A673 (cell line): ENCODE results near the gene GALNT6. TPM values are rescaled to one million over a fixed set of nuclear protein-coding genes. Genes with fewer than 3 reads are reported as not detected.
"Not testable (repeated sequence)": the region's sequence is repeated elsewhere in the genome, so short reads cannot be mapped to it uniquely, and the experiment has no call there.

Experiments
- BruUV-seq: library from RNA; stranded (reverse); fragments of 400-500 nt; replicated peaks from 2 replicates; lab custom pipeline; 2021; lab: Mats Ljungman, UMichigan
- CTCF ChIA-PET: fragments of 300-600 bp; sonication (Branson Sonifier 250); formaldehyde crosslinking; loops from one replicate; lab custom pipeline; 2022; ENCODE audit warnings: antibody characterized with exemption; lab: Charles Lee
- POLR2A ChIA-PET: fragments of 300-600 bp; sonication (Branson Sonifier 250); formaldehyde crosslinking; loops from one replicate; lab custom pipeline; 2022; ENCODE audit warnings: antibody characterized with exemption; ENCODE audit not compliant: low non-redundant PET; lab: Charles Lee
- DNase-seq: peaks from one replicate; pipeline ENCODE4 v3.0.0-alpha.2; 2015; ENCODE audit warnings: low spot score
- H3K27ac ChIP-seq: fragments of 200-600 bp; sonication (generic); 2 replicates; pipeline ENCODE4 v1.5.1; 2016; ENCODE audit warnings: mixed run types, low read depth, mild to moderate bottlenecking, mixed read lengths, antibody characterized with exemption, low read length; ENCODE audit not compliant: poor library complexity, severe bottlenecking
- H3K27me3 ChIP-seq: fragments of 200-600 bp; sonication (generic); replicated peaks from 2 replicates; pipeline ENCODE4 v1.6.1; 2017; ENCODE audit warnings: mixed run types, low read depth, mild to moderate bottlenecking, mixed read lengths, antibody characterized with exemption, low read length; ENCODE audit not compliant: insufficient read depth, poor library complexity
- H3K36me3 ChIP-seq: fragments of 200-600 bp; sonication (generic); 2 replicates; pipeline ENCODE4 v1.6.1; 2016; ENCODE audit warnings: mixed run types, mild to moderate bottlenecking, mixed read lengths, antibody characterized with exemption, low read length; ENCODE audit not compliant: insufficient read depth, poor library complexity, severe bottlenecking
- H3K4me1 ChIP-seq: fragments of 200-600 bp; sonication (generic); 2 replicates; pipeline ENCODE4 v1.6.1; 2017; ENCODE audit warnings: mixed run types, mild to moderate bottlenecking, mixed read lengths, antibody characterized with exemption, low read length; ENCODE audit not compliant: insufficient read depth, poor library complexity, severe bottlenecking
- H3K4me3 ChIP-seq: fragments of 200-600 bp; sonication (generic); 2 replicates; pipeline ENCODE4 v1.5.1; 2016; ENCODE audit warnings: low read depth, mixed run types, mild to moderate bottlenecking, mixed read lengths, low read length; ENCODE audit not compliant: poor library complexity, severe bottlenecking
- H3K9me3 ChIP-seq: fragments of 200-600 bp; sonication (generic); 2 replicates; pipeline ENCODE4 v1.6.1; 2016; ENCODE audit warnings: mixed run types, low read depth, mild to moderate bottlenecking, mixed read lengths, antibody characterized with exemption, low read length; ENCODE audit not compliant: poor library complexity, severe bottlenecking
- EZH2 ChIP-seq: fragments of 200-600 bp; sonication (generic); IDR thresholded peaks from 2 replicates; pipeline ENCODE4 v1.6.1; 2017; ENCODE audit warnings: borderline replicate concordance, low read depth, mild to moderate bottlenecking, mixed read lengths, antibody characterized with exemption, low read length; ENCODE audit not compliant: poor library complexity, severe bottlenecking
- intact Hi-C: fragments of 100-400 bp; cut with micrococcal nuclease; formaldehyde crosslinking; loops from one replicate; pipeline ENCODE4 v1.10.0; 2022; ENCODE audit not compliant: unreplicated experiment
- total RNA-seq: library from RNA; stranded (reverse); gene quantifications from 2 replicates; pipeline ENCODE4 v1.2.3, GENCODE V29; 2021
- TF ChIP-seq, protein P1 (sequence below): fragments of 300-800, 200-600 bp; sonication (generic); conservative IDR thresholded peaks from 2 replicates; pipeline ENCODE4 v1.5.1; 2017; ENCODE audit warnings: low read depth, mild to moderate bottlenecking, antibody characterized with exemption, low read length, moderate library complexity, mixed read lengths

The GALNT6 gene
- total RNA-seq, 1 experiment from 2014 or later, result 0.26 TPM

- Histone ChIP-seq H3K36me3 (no peaks in the 10 kb centered on the region), H3K27me3 (no peaks in the 10 kb centered on the region), H3K9me3 (no peaks in the 10 kb centered on the region), H3K27ac (no peak overlapping the region), H3K4me1 (peaks cover 5% of the 10 kb centered on the region), H3K4me3 (peak overlapping the region; percentile 22)
- no TSS peak for BruUV-seq
- DNase-seq, result peak; percentile 78
- ChIA-PET CTCF (interaction anchor here (0.5 to 3.2 kb wide), 8 partner anchors 50 to 576 kb away, joined by 3 to 35 read pairs (median 6); no protein-coding TSS in a partner anchor), POLR2A (interaction anchor here (0.5 kb wide), 1 partner anchor 258 kb away, joined by 4 read pairs; the partner anchor contains the start of gene CSRNP2)
- intact Hi-C loops, result loop anchor here (1.0 to 10.0 kb wide), 3 partner anchors 79 to 514 kb away; partner anchors contain the start of gene LETMD1
- TF ChIP-seq, protein P1, sequence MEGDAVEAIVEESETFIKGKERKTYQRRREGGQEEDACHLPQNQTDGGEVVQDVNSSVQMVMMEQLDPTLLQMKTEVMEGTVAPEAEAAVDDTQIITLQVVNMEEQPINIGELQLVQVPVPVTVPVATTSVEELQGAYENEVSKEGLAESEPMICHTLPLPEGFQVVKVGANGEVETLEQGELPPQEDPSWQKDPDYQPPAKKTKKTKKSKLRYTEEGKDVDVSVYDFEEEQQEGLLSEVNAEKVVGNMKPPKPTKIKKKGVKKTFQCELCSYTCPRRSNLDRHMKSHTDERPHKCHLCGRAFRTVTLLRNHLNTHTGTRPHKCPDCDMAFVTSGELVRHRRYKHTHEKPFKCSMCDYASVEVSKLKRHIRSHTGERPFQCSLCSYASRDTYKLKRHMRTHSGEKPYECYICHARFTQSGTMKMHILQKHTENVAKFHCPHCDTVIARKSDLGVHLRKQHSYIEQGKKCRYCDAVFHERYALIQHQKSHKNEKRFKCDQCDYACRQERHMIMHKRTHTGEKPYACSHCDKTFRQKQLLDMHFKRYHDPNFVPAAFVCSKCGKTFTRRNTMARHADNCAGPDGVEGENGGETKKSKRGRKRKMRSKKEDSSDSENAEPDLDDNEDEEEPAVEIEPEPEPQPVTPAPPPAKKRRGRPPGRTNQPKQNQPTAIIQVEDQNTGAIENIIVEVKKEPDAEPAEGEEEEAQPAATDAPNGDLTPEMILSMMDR, result peak; percentile 97
- no peak for TF ChIP-seq EZH2
Measured at GRCh38 chr12:51341251-51342007, 49.8 kb downstream of the GALNT6 start.

DNA sequence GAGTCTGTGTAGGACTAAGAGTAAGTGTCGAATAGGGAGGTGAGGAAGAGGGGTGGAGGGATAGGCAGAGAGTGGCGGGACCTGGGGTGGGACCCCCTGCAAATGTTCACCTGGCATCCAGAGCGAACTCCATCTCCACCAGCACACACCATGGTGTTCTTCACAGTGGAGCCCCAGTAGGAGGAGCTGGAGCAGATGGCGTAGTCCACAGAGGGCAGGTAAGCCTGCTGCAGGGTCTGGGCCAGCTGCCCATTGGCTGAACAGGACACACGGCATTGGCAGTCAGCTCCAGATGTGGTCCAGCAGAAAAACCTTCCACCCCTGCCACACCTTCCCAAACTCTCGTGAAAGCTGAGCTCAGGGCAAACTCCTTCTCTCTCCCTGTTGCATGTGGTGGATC, 51.5 kb downstream of the GALNT6 start:
- H3K36me3 ChIP-seq, result no peaks in the 10 kb centered on the region
- POLR2A ChIA-PET, result no interaction called here
- CTCF ChIA-PET, result interaction anchor here (3.2 kb wide), 1 partner anchor 514 kb away, joined by 35 read pairs; no protein-coding TSS in a partner anchor
- no peak for DNase-seq
- H3K4me1 ChIP-seq, result peaks cover 5% of the 10 kb centered on the region
- H3K4me3 ChIP-seq, result no peak overlapping the region
- H3K9me3 ChIP-seq, result no peaks in the 10 kb centered on the region
- no peak for TF ChIP-seq EZH2
- TF ChIP-seq, protein P1, result no peak
- H3K27me3 ChIP-seq, result no peaks in the 10 kb centered on the region
- H3K27ac ChIP-seq, result no peak overlapping the region
- BruUV-seq, result no TSS peak
- intact Hi-C loops, result loop anchor here (5.0 to 10.0 kb wide), 2 partner anchors 295 to 512 kb away; partner anchors contain the start of gene LETMD1

- H3K27ac ChIP-seq, H3K36me3 ChIP-seq, BruUV-seq, CTCF ChIA-PET, H3K9me3 ChIP-seq, H3K4me1 ChIP-seq, POLR2A ChIA-PET, H3K4me3 ChIP-seq, intact Hi-C loops, H3K27me3 ChIP-seq, DNase-seq: not testable (repeated sequence)
Measured at GRCh38 chr12:51337336-51337735, 53.9 kb downstream of the GALNT6 start.
